ENCODE measurements around the gene CRELD1. TPM values are rescaled to one million over a fixed set of nuclear protein-coding genes. Genes with fewer than 3 reads are reported as not detected.

Gene CRELD1
- polyA plus RNA-seq, 1 of the 3 experiments (the other 2 are of a cell fraction) = 77.6 TPM

DNA sequence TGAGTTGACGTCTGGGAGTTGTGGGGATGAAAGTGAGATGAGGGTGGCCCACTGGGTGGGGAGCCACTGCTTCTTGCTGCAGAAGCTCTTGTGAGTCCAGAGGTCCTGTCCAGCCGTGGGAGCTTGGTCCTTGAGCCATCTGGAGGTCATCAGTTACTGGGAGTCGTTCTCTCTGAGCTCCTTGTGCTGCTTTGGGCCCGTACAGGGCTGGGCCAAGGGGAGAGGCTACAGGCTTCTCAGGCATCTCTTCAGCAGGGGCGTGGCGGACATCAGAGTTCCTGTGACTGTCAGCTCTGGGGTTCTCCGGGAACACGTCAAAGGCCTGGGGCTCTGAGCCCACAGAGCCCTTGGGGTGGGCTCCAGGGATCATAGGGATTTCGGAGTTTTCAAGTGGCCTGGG, 16.0 kb downstream of the CRELD1 start:
- ChIA-PET CTCF (interaction anchor here (1.1 kb wide), 1 partner anchor 14 kb away, joined by 3 read pairs; no protein-coding TSS in a partner anchor), POLR2A (interaction anchor here (0.6 to 3.5 kb wide), 2 partner anchors 17 to 277 kb away, joined by 3 to 11 read pairs; partner anchors contain the start of gene CRELD1)
- DNase-seq = no peak
- Histone ChIP-seq H3F3A (replicated peaks; ENCODE audit: insufficient read depth) (peaks cover 4% of the 10 kb centered on the region), H3K9me2 (no peaks in the 10 kb centered on the region), H3K4me2 (no peak overlapping the region), H3K36me3 (replicated peaks in 1 of 2; ENCODE audit: control insufficient read depth in 1 of 2, insufficient read depth in 2 of 2, low read length in 1 of 2) (peaks cover 0 to 8% of the 10 kb centered on the region in 2 experiments), H3K79me2 (ENCODE audit: insufficient read depth) (no peaks in the 10 kb centered on the region), H3K9me3 (no peaks in the 10 kb centered on the region), H3K4me3 (ENCODE audit: low read depth in 2 of 2, low read length in 1 of 2) (no peak overlapping the region), H2AFZ (ENCODE audit: low read depth) (no peak overlapping the region), H4K20me1 (ENCODE audit: insufficient read depth) (no peaks in the 10 kb centered on the region), H3K27me3 (ENCODE audit: insufficient read depth) (no peaks in the 10 kb centered on the region), H3K9ac (no peak overlapping the region), H3K27ac (ENCODE audit: low read depth in 2 of 2, low read length in 1 of 2) (no peak overlapping the region), H3K4me1 (ENCODE audit: control insufficient read depth in 1 of 2, insufficient read depth in 2 of 2, low read depth in 1 of 2, low read length in 1 of 2) (peaks cover under 1 to 13% of the 10 kb centered on the region in 2 experiments; a peak in 2 of 4 replicates)
- whole genome bisulfite sequencing (ENCODE audit: low lambda C conversion rate) = 81% methylated on average over 4 of the region's 9 CpGs
- no peak for TF ChIP-seq FOXJ3 (CRISPR knock-in tag; IDR thresholded peaks at IDR 0.05)
- TF ChIP-seq RFX5 (IDR thresholded peaks at IDR 0.05; ENCODE audit: low read length) = no peak
- TF ChIP-seq RCOR1 (IDR thresholded peaks at IDR 0.05; ENCODE audit: low read length) = no peak
- no peak for TF ChIP-seq TCF12 (IDR thresholded peaks at IDR 0.05)

DNA sequence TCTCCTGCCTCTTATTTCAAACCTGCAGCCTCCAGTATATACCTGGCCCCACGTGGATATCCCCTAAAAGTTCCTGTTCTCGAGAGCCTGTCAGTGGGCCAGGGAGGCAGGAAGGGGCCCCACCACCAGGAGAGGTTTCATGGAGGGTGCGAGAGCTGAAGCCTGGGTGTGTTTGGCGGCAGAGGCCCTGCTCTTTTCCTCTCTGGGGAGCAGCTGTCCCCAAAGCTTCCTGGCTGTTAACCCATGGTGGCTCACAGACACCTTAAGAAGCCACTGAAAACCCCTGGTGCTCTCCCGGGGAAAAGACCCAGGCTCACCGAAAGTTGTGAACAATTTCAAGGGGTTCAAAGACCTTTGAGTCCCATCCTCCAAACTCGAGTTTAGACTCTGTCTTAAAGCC, 17.5 kb downstream of the CRELD1 start:
- ChIA-PET POLR2A (interaction anchor here (3.5 kb wide), 1 partner anchor 18 kb away, joined by 11 read pairs; the partner anchor contains the start of gene CRELD1), CTCF (interaction anchor here (0.6 to 1.0 kb wide), 3 partner anchors 20 to 335 kb away, joined by 3 read pairs; no protein-coding TSS in a partner anchor)
- Histone ChIP-seq H3K9me3 (no peaks in the 10 kb centered on the region), H3F3A (replicated peaks; ENCODE audit: insufficient read depth) (peaks cover 8% of the 10 kb centered on the region), H3K36me3 (replicated peaks in 1 of 2; ENCODE audit: control insufficient read depth in 1 of 2, insufficient read depth in 2 of 2, low read length in 1 of 2) (peaks cover 0 to 6% of the 10 kb centered on the region in 2 experiments), H3K79me2 (ENCODE audit: insufficient read depth) (no peaks in the 10 kb centered on the region), H3K27me3 (ENCODE audit: insufficient read depth) (no peaks in the 10 kb centered on the region), H3K4me1 (ENCODE audit: control insufficient read depth in 1 of 2, insufficient read depth in 2 of 2, low read depth in 1 of 2, low read length in 1 of 2) (peaks cover 13 to 19% of the 10 kb centered on the region in 2 experiments; a peak in 3 of 4 replicates), H3K9me2 (no peaks in the 10 kb centered on the region), H3K4me2 (peak overlapping the region; percentile 82), H3K4me3 (ENCODE audit: low read depth in 2 of 2, low read length in 1 of 2) (peak overlapping the region; percentile 79 to 86), H4K20me1 (ENCODE audit: insufficient read depth) (no peaks in the 10 kb centered on the region), H3K27ac (ENCODE audit: low read depth in 2 of 2, low read length in 1 of 2) (no peak overlapping the region), H2AFZ (ENCODE audit: low read depth) (no peak overlapping the region), H3K9ac (no peak overlapping the region)
- DNase-seq = no peak
- WGBS (ENCODE audit: low lambda C conversion rate) = 90% methylated on average over 7 of the region's 7 CpGs
- no peak for TF ChIP-seq RCOR1 (IDR thresholded peaks at IDR 0.05; ENCODE audit: low read length)

DNA sequence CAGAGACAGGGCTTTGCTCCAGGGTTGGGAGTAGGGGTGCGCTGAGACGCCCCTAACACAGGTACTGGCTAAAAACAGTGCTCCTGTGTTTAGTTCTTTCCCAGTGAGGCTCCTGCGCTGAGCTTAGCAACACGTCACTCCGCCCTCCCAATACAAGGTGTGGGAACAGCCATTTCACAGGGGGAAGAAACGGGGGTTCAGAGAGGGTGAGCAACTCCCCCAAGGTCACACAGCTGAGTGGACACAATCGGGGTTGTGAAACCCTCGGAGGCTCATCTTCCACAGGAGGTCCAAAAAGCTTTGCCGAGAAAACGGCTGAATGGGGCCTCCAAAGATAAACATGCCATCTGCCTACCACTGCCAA, 17.9 kb downstream of the CRELD1 start:
- peaks cover 13 to 19% of the 10 kb centered on the region in 2 experiments; a peak in 3 of 4 replicates for H3K4me1 ChIP-seq (ENCODE audit: control insufficient read depth in 1 of 2, insufficient read depth in 2 of 2, low read depth in 1 of 2, low read length in 1 of 2)
- POLR2A ChIA-PET = interaction anchor here (1.5 to 3.5 kb wide), 2 partner anchors 9 to 19 kb away, joined by 4 to 11 read pairs; partner anchors contain the start of gene CRELD1
- no peaks in the 10 kb centered on the region for H3K9me3 ChIP-seq
- no peaks in the 10 kb centered on the region for H3K9me2 ChIP-seq
- peak overlapping the region; percentile 45 for H3K9ac ChIP-seq
- peaks cover 8% of the 10 kb centered on the region for H3F3A ChIP-seq (replicated peaks; ENCODE audit: insufficient read depth)
- H2AFZ ChIP-seq (ENCODE audit: low read depth) = peak overlapping the region; percentile 53; the same call in 1 of the 2 replicates
- H3K79me2 ChIP-seq (ENCODE audit: insufficient read depth) = no peaks in the 10 kb centered on the region
- peak overlapping the region; percentile 82 for H3K4me2 ChIP-seq
- peak overlapping the region; percentile 79 to 86 for H3K4me3 ChIP-seq (ENCODE audit: low read depth in 2 of 2, low read length in 1 of 2)
- no CpG with 5 or more reads among the region's 10 CpGs for WGBS (ENCODE audit: low lambda C conversion rate)
- peak; percentile 47 for DNase-seq
- no peaks in the 10 kb centered on the region for H3K27me3 ChIP-seq (ENCODE audit: insufficient read depth)
- H3K36me3 ChIP-seq (replicated peaks in 1 of 2; ENCODE audit: control insufficient read depth in 1 of 2, insufficient read depth in 2 of 2, low read length in 1 of 2) = peaks cover 0 to 6% of the 10 kb centered on the region in 2 experiments
- no peak overlapping the region for H3K27ac ChIP-seq (ENCODE audit: low read depth in 2 of 2, low read length in 1 of 2)
- no peaks in the 10 kb centered on the region for H4K20me1 ChIP-seq (ENCODE audit: insufficient read depth)
- CTCF ChIA-PET = interaction anchor here (0.9 to 1.3 kb wide), 4 partner anchors 19 to 335 kb away, joined by 3 to 6 read pairs (median 3); partner anchors contain the start of gene CRELD1
- TF ChIP-seq RAD21 (IDR thresholded peaks at IDR 0.05; ENCODE audit: low read length) = no peak
- no peak for TF ChIP-seq MEF2A (IDR thresholded peaks at IDR 0.05; ENCODE audit: borderline replicate concordance, low read depth)
- TF ChIP-seq EZH2phosphoT487 (IDR thresholded peaks at IDR 0.05; ENCODE audit: borderline replicate concordance, low read depth) = no peak
- TF ChIP-seq GATA2 (CRISPR knock-in tag; IDR thresholded peaks at IDR 0.05) = no peak
- TF ChIP-seq, protein P1, sequence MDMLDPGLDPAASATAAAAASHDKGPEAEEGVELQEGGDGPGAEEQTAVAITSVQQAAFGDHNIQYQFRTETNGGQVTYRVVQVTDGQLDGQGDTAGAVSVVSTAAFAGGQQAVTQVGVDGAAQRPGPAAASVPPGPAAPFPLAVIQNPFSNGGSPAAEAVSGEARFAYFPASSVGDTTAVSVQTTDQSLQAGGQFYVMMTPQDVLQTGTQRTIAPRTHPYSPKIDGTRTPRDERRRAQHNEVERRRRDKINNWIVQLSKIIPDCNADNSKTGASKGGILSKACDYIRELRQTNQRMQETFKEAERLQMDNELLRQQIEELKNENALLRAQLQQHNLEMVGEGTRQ (IDR thresholded peaks at IDR 0.05; ENCODE audit: borderline replicate concordance, low read depth, low read length) = no peak
- TF ChIP-seq TCF12 (IDR thresholded peaks at IDR 0.05) = no peak
- TF ChIP-seq, protein P2, sequence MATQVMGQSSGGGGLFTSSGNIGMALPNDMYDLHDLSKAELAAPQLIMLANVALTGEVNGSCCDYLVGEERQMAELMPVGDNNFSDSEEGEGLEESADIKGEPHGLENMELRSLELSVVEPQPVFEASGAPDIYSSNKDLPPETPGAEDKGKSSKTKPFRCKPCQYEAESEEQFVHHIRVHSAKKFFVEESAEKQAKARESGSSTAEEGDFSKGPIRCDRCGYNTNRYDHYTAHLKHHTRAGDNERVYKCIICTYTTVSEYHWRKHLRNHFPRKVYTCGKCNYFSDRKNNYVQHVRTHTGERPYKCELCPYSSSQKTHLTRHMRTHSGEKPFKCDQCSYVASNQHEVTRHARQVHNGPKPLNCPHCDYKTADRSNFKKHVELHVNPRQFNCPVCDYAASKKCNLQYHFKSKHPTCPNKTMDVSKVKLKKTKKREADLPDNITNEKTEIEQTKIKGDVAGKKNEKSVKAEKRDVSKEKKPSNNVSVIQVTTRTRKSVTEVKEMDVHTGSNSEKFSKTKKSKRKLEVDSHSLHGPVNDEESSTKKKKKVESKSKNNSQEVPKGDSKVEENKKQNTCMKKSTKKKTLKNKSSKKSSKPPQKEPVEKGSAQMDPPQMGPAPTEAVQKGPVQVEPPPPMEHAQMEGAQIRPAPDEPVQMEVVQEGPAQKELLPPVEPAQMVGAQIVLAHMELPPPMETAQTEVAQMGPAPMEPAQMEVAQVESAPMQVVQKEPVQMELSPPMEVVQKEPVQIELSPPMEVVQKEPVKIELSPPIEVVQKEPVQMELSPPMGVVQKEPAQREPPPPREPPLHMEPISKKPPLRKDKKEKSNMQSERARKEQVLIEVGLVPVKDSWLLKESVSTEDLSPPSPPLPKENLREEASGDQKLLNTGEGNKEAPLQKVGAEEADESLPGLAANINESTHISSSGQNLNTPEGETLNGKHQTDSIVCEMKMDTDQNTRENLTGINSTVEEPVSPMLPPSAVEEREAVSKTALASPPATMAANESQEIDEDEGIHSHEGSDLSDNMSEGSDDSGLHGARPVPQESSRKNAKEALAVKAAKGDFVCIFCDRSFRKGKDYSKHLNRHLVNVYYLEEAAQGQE (IDR thresholded peaks at IDR 0.05; ENCODE audit: low read depth, low read length) = no peak
- TF ChIP-seq ELF1 (IDR thresholded peaks at IDR 0.05) = no peak
- TF ChIP-seq, protein P3, sequence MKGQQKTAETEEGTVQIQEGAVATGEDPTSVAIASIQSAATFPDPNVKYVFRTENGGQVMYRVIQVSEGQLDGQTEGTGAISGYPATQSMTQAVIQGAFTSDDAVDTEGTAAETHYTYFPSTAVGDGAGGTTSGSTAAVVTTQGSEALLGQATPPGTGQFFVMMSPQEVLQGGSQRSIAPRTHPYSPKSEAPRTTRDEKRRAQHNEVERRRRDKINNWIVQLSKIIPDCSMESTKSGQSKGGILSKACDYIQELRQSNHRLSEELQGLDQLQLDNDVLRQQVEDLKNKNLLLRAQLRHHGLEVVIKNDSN (IDR thresholded peaks at IDR 0.05; ENCODE audit: borderline replicate concordance, low read depth) = no peak
- TF ChIP-seq RFX5 (IDR thresholded peaks at IDR 0.05; ENCODE audit: low read length) = no peak
- TF ChIP-seq NRF1 (IDR thresholded peaks at IDR 0.05; ENCODE audit: low read depth, low read length) = no peak
- no peak for TF ChIP-seq FOXM1 (IDR thresholded peaks at IDR 0.05; ENCODE audit: low read depth)
- TF ChIP-seq RXRA (IDR thresholded peaks at IDR 0.05; ENCODE audit: borderline replicate concordance, low read depth) = no peak
- no peak for TF ChIP-seq RCOR1 (IDR thresholded peaks at IDR 0.05; ENCODE audit: low read length)
